Mammary epithelial cell (primary cell): ENCODE measurements around the gene PCDHA9.

Experiments used
- EZH2 ChIP-seq: IDR thresholded peaks from 2 replicates; pipeline ENCODE4 v1.6.1; 2012; ENCODE audit warnings: low read length, inconsistent platforms, borderline replicate concordance
- TF ChIP-seq, protein P1 (sequence below), 2 donors: IDR thresholded peaks in 1 of 2; conservative IDR thresholded peaks in 1 of 2; 2 replicates each; pipeline ENCODE4 v1.5.1; 2011 to 2012; ENCODE audit warnings: inconsistent platforms in 2 of 2, low read length in 2 of 2, mild to moderate bottlenecking in 2 of 2, control low read depth in 1 of 2, low read depth in 1 of 2; ENCODE audit not compliant: insufficient read depth in 1 of 2; ENCODE audit errors: extremely low read depth in 1 of 2

DNA sequence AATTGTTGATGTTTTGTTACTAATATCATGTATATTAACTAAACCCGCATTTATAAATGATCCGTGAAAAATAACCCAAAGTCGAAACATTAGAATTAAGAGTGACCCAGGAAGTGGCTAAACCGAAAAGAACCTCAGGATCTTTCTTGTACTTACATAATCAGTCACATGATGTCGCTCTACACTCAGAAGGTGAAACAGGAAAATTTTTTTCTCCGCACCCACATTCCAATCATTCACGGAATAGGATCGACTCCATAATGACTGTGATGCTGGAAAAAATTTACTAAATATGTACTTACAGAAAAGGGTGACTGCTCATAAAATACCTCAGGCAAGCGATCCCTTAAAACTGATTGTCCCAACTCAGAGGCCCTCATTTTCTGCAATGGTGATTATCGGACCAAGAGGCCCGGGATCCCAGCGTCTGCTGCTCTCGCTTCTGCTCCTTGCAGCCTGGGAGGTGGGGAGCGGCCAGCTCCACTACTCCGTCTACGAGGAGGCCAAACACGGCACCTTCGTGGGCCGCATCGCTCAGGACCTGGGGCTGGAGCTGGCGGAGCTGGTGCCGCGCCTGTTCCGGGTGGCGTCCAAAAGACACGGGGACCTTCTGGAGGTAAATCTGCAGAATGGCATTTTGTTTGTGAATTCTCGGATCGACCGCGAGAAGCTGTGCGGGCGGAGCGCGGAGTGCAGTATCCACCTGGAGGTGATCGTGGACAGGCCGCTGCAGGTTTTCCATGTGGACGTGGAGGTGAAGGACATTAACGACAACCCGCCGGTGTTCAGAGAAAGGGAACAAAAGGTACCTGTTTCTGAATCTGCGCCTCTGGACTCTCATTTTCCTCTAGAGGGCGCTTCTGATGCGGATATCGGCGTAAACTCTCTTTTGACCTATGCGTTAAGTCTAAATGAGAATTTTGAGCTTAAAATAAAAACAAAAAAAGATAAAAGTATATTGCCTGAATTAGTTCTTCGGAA lies 27.2 kb downstream of the PCDHA9 start, which contains the start of gene PCDHA12:
- TF ChIP-seq, protein P1, sequence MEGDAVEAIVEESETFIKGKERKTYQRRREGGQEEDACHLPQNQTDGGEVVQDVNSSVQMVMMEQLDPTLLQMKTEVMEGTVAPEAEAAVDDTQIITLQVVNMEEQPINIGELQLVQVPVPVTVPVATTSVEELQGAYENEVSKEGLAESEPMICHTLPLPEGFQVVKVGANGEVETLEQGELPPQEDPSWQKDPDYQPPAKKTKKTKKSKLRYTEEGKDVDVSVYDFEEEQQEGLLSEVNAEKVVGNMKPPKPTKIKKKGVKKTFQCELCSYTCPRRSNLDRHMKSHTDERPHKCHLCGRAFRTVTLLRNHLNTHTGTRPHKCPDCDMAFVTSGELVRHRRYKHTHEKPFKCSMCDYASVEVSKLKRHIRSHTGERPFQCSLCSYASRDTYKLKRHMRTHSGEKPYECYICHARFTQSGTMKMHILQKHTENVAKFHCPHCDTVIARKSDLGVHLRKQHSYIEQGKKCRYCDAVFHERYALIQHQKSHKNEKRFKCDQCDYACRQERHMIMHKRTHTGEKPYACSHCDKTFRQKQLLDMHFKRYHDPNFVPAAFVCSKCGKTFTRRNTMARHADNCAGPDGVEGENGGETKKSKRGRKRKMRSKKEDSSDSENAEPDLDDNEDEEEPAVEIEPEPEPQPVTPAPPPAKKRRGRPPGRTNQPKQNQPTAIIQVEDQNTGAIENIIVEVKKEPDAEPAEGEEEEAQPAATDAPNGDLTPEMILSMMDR (conservative IDR thresholded peaks at IDR 0.05 in 1 of 2, IDR thresholded peaks at IDR 0.05 in 1 of 2; ENCODE audit: extremely low read depth in 1 of 2, insufficient read depth in 1 of 2, low read depth in 1 of 2, low read length in 2 of 2): peak in 1 of 2 donors; percentile 23
- no peak for TF ChIP-seq EZH2
